Ishikawa (cell line): ENCODE measurements around the gene ZCCHC10.

Experiments used
- CEBPB ChIP-seq: IDR thresholded peaks from 2 replicates; pipeline ENCODE4 v1.6.1; 2012
- EGR1 ChIP-seq: IDR thresholded peaks from 2 replicates; pipeline ENCODE4 v1.6.1; 2012
- RAD21 ChIP-seq: IDR thresholded peaks from 2 replicates; pipeline ENCODE4 v1.6.1; 2012; ENCODE audit warnings: low read depth
- ZBTB7A ChIP-seq: IDR thresholded peaks from 2 replicates; pipeline ENCODE4 v1.6.1; 2012; ENCODE audit warnings: low read depth

DNA sequence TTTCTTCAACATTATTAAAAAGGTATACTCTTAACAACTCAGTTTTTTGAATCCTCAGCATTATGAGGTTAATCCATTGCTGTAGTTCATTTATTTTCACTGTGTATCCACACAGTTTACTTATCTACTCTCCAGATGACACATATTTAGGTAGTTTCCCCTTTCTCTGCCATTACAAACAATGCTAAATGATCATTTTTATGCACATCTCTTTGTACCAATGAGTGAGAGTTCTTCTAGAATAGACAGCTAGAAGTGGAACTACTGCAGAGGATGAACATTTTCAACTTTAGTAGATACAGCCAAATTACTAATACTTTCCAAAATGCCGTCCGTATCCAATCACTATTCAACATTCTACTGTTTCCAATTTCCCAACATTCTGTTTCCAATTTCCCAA is 74.5 kb downstream of the ZCCHC10 start:
- TF ChIP-seq CEBPB, result no peak
- no peak for TF ChIP-seq ZBTB7A
- no peak for TF ChIP-seq EGR1
- no peak for TF ChIP-seq RAD21
